Suprapubic skin (tissue), 4 donors: Measurements from ENCODE around the gene RAB11B.

Experiments
- POLR2A ChIP-seq, 2 donors: fragments of 450-650 bp; IDR thresholded peaks; one replicate each; pipeline ENCODE4 v1.6.1; 2017; ENCODE audit warnings: antibody characterized with exemption in 2 of 2, mild to moderate bottlenecking in 2 of 2, moderate library complexity in 2 of 2
- POLR2AphosphoS5 ChIP-seq, 3 donors: sonication (generic); formaldehyde crosslinking; IDR thresholded peaks; one replicate each; pipeline ENCODE4 v1.6.1; 2017; ENCODE audit warnings: antibody characterized with exemption in 3 of 3
- TF ChIP-seq, protein P1 (sequence below), 2 donors: fragments of 200-600 bp in 1 of 2; fragments of 450-650 bp in 1 of 2; sonication (generic) in 1 of 2; IDR thresholded peaks; one replicate each; pipeline ENCODE4 v1.5.1; 2016 to 2019; ENCODE audit warnings: antibody characterized with exemption in 2 of 2, mild to moderate bottlenecking in 1 of 2, moderate library complexity in 1 of 2

GRCh38 chr19:8393192-8393870 lies 3.2 kb downstream of the RAB11B start:
- TF ChIP-seq, protein P1, sequence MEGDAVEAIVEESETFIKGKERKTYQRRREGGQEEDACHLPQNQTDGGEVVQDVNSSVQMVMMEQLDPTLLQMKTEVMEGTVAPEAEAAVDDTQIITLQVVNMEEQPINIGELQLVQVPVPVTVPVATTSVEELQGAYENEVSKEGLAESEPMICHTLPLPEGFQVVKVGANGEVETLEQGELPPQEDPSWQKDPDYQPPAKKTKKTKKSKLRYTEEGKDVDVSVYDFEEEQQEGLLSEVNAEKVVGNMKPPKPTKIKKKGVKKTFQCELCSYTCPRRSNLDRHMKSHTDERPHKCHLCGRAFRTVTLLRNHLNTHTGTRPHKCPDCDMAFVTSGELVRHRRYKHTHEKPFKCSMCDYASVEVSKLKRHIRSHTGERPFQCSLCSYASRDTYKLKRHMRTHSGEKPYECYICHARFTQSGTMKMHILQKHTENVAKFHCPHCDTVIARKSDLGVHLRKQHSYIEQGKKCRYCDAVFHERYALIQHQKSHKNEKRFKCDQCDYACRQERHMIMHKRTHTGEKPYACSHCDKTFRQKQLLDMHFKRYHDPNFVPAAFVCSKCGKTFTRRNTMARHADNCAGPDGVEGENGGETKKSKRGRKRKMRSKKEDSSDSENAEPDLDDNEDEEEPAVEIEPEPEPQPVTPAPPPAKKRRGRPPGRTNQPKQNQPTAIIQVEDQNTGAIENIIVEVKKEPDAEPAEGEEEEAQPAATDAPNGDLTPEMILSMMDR (IDR thresholded peaks at IDR 0.05): no peak
- TF ChIP-seq POLR2A (IDR thresholded peaks at IDR 0.05): no peak
- TF ChIP-seq POLR2AphosphoS5 (IDR thresholded peaks at IDR 0.05): no peak
